Measurements from ENCODE around the gene ITGB8.

The ITGB8 gene

GRCh38 chr7:20435305-20435704 lies 104.6 kb downstream of the ITGB8 start:
- no peak for DNase-seq

- no peak for DNase-seq
Observed at GRCh38 chr7:20438248-20438647, 107.5 kb downstream of the ITGB8 start.

- DNase-seq = no peak
Observed at GRCh38 chr7:20438694-20439376, 108.1 kb downstream of the ITGB8 start.

GRCh38 chr7:20439416-20440185 lies 108.9 kb downstream of the ITGB8 start:
- DNase-seq = no peak

GRCh38 chr7:20440472-20441105 lies 109.9 kb downstream of the ITGB8 start:
- DNase-seq = no peak

- DNase-seq = no peak
Observed at GRCh38 chr7:20441346-20441745, 110.6 kb downstream of the ITGB8 start.

GRCh38 chr7:20441991-20442441 lies 111.3 kb downstream of the ITGB8 start:
- no peak for DNase-seq

GRCh38 chr7:20442951-20443350 lies 112.3 kb downstream of the ITGB8 start:
- no peak for DNase-seq

GRCh38 chr7:20444030-20444800 lies 113.5 kb downstream of the ITGB8 start:
- DNase-seq = no peak

- DNase-seq = no peak
Observed at GRCh38 chr7:20447021-20447650, 116.4 kb downstream of the ITGB8 start.

GRCh38 chr7:20449176-20449575 lies 118.5 kb downstream of the ITGB8 start:
- no peak for DNase-seq

GRCh38 chr7:20450536-20450935 lies 119.8 kb downstream of the ITGB8 start:
- no peak for DNase-seq

- DNase-seq = no peak
Observed at GRCh38 chr7:20454202-20454601, 123.5 kb downstream of the ITGB8 start.

- DNase-seq = no peak
Observed at GRCh38 chr7:20456701-20457100, 126.0 kb downstream of the ITGB8 start.

GRCh38 chr7:20458521-20458920 lies 127.8 kb downstream of the ITGB8 start:
- no peak for DNase-seq

GRCh38 chr7:20459419-20459818 lies 128.7 kb downstream of the ITGB8 start:
- no peak for DNase-seq

- DNase-seq = no peak
Observed at GRCh38 chr7:20464891-20465290, 134.2 kb downstream of the ITGB8 start.

All from NK-92 treated with Interleukin-12 subunit alpha and Interleukin-12 subunit beta, amount 100 ng/mL, for 24 hours (cell line).